ENCODE measurements around the gene PTPRM.

PTPRM gene

GRCh38 chr18:7590826-7591560, 23.9 kb downstream of the PTPRM start:
- no peaks in the 10 kb centered on the region for H3F3A ChIP-seq (ENCODE audit: control insufficient read depth, insufficient read depth)
- H3K9me2 ChIP-seq (replicated peaks; ENCODE audit: control insufficient read depth, low read length) = no peaks in the 10 kb centered on the region
- H3K27ac ChIP-seq (ENCODE audit: low read depth, low read length) = no peak overlapping the region
- H3K36me3 ChIP-seq (ENCODE audit: control insufficient read depth, low read length) = no peaks in the 10 kb centered on the region
- H4K20me1 ChIP-seq (ENCODE audit: control insufficient read depth, insufficient read depth, low read depth, low read length) = no peaks in the 10 kb centered on the region
- H3K9me3 ChIP-seq (ENCODE audit: control insufficient read depth, insufficient read depth, low read length) = no peaks in the 10 kb centered on the region
- no peak overlapping the region for H3K4me3 ChIP-seq (ENCODE audit: low read length)
- H3K4me1 ChIP-seq (ENCODE audit: control insufficient read depth, low read length) = no peaks in the 10 kb centered on the region
- H3K79me2 ChIP-seq (ENCODE audit: control insufficient read depth, low read length) = no peaks in the 10 kb centered on the region
- TF ChIP-seq, protein P1, sequence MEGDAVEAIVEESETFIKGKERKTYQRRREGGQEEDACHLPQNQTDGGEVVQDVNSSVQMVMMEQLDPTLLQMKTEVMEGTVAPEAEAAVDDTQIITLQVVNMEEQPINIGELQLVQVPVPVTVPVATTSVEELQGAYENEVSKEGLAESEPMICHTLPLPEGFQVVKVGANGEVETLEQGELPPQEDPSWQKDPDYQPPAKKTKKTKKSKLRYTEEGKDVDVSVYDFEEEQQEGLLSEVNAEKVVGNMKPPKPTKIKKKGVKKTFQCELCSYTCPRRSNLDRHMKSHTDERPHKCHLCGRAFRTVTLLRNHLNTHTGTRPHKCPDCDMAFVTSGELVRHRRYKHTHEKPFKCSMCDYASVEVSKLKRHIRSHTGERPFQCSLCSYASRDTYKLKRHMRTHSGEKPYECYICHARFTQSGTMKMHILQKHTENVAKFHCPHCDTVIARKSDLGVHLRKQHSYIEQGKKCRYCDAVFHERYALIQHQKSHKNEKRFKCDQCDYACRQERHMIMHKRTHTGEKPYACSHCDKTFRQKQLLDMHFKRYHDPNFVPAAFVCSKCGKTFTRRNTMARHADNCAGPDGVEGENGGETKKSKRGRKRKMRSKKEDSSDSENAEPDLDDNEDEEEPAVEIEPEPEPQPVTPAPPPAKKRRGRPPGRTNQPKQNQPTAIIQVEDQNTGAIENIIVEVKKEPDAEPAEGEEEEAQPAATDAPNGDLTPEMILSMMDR (IDR thresholded peaks at IDR 0.05; ENCODE audit: low read depth, low read length, poor library complexity, severe bottlenecking) = no peak
- no peak for TF ChIP-seq EZH2phosphoT487 (IDR thresholded peaks at IDR 0.05; ENCODE audit: borderline replicate concordance, low read length)
- H3K27me3 ChIP-seq (ENCODE audit: control insufficient read depth, low read length) = no peaks in the 10 kb centered on the region
- H3K4me2 ChIP-seq (ENCODE audit: low read length) = no peak overlapping the region

DNA sequence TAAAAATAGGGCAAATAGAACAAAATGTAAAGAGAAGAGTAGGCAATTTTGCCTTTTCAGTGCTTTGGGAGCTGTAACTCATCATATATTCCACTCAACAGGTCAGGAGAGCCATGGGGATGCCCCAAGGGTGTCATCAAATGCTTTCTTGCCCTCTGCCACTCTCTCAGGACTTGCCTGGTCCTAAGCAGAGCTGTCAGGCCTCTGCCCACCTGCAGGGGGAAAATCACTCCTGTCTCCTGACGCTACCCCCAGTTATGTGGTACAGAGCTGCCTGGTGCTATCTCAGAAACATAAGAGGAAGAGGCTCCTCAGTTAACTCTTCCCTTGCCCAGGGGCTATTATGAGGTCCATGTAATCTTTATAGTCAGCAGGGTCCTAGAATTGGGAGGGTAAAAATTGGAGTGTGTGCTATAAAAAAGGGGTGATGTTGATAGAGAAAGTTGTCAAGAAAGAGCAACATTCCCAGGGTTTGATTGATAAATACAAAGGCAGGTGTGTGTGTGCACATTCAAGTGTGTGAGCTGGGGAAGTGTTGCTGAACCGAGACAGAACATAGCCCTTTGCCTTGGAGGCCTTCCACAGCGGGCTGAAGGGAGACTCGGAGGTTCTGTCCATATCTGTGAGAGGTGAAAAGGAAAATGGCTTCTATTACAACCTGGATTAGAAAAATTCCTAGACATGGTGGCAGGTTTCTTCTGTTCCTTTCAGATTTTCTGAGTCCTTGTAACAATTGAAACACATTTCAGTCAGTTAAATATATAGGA, 25.4 kb downstream of the PTPRM start:
- H3K27ac ChIP-seq (ENCODE audit: low read depth, low read length) = no peak overlapping the region
- no peak overlapping the region for H3K4me3 ChIP-seq (ENCODE audit: low read length)
- no peaks in the 10 kb centered on the region for H3K4me1 ChIP-seq (ENCODE audit: control insufficient read depth, low read length)
- no peaks in the 10 kb centered on the region for H3K9me3 ChIP-seq (ENCODE audit: control insufficient read depth, insufficient read depth, low read length)
- no peaks in the 10 kb centered on the region for H3K36me3 ChIP-seq (ENCODE audit: control insufficient read depth, low read length)
- H4K20me1 ChIP-seq (ENCODE audit: control insufficient read depth, insufficient read depth, low read depth, low read length) = no peaks in the 10 kb centered on the region
- no peaks in the 10 kb centered on the region for H3K27me3 ChIP-seq (ENCODE audit: control insufficient read depth, low read length)
- no peaks in the 10 kb centered on the region for H3K79me2 ChIP-seq (ENCODE audit: control insufficient read depth, low read length)
- no peak overlapping the region for H3K4me2 ChIP-seq (ENCODE audit: low read length)
- no peaks in the 10 kb centered on the region for H3K9me2 ChIP-seq (replicated peaks; ENCODE audit: control insufficient read depth, low read length)
- H3F3A ChIP-seq (ENCODE audit: control insufficient read depth, insufficient read depth) = no peaks in the 10 kb centered on the region
- TF ChIP-seq, protein P1 (IDR thresholded peaks at IDR 0.05; ENCODE audit: low read depth, low read length, poor library complexity, severe bottlenecking) = no peak

DNA sequence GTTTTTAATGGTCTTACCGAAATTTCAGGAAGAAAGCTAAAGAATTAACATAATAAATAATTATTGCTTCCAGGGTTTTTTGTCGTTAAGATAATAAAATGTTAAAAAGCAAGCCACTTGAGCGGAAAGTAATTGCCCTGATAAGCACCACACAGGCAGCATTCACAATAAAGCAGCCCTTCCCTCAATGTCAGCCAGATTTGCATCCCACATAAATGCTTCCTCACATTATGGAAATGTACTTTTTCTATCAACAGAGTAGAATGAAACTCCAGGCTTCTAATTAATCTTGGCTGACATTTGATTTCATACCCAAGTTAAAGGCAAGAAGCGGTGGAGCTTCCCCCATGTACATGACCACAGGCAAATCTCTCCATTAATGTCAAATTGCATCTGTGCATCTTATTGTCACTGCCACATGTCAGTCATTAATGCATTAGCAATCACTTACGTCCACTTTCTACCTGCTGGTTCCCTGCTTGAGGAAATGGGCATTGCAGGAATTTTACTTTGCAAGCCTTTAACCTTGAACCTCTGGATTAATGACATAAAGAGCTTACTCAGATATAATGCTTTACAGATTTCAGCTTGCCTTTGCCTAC, 26.2 kb downstream of the PTPRM start:
- Histone ChIP-seq H3K4me2 (ENCODE audit: low read length) (no peak overlapping the region), H3K36me3 (ENCODE audit: control insufficient read depth, low read length) (no peaks in the 10 kb centered on the region), H3K4me1 (ENCODE audit: control insufficient read depth, low read length) (no peaks in the 10 kb centered on the region), H3K27ac (ENCODE audit: low read depth, low read length) (no peak overlapping the region), H3K79me2 (ENCODE audit: control insufficient read depth, low read length) (no peaks in the 10 kb centered on the region), H3F3A (ENCODE audit: control insufficient read depth, insufficient read depth) (no peaks in the 10 kb centered on the region), H3K9me3 (ENCODE audit: control insufficient read depth, insufficient read depth, low read length) (no peaks in the 10 kb centered on the region), H4K20me1 (ENCODE audit: control insufficient read depth, insufficient read depth, low read depth, low read length) (no peaks in the 10 kb centered on the region), H3K27me3 (ENCODE audit: control insufficient read depth, low read length) (no peaks in the 10 kb centered on the region), H3K4me3 (ENCODE audit: low read length) (no peak overlapping the region), H3K9me2 (replicated peaks; ENCODE audit: control insufficient read depth, low read length) (no peaks in the 10 kb centered on the region)
- TF ChIP-seq EZH2phosphoT487 (IDR thresholded peaks at IDR 0.05; ENCODE audit: borderline replicate concordance, low read length) = no peak
- TF ChIP-seq, protein P1 (IDR thresholded peaks at IDR 0.05; ENCODE audit: low read depth, low read length, poor library complexity, severe bottlenecking) = no peak
